ENCODE measurements around the gene SSBP4.
A peak's percentile ranks its signal among the peaks of the same experiment; 100 is the strongest.

SSBP4 gene

DNA sequence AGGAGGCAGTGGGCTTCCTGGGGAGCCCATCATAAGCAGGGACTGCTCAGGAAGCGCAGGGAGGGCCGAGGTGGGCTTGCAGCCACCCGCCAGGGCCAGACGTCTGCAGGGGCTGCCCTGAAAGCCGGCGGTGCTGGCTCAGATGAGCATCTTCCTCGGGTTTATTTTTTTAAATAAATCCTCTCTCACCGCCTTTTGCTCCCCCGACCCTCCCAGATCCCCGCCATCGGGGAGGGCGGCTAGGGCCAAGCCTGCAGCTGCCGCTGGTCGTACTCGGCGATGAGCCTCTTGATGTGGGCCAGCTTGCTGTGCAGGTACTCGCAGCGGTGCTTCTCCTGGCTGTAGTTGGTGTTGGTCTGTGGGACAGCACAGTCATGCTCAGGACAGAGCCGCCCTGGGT is 25.3 kb downstream of the SSBP4 start:
- no peak for DNase-seq (ENCODE audit: low spot score)

DNA sequence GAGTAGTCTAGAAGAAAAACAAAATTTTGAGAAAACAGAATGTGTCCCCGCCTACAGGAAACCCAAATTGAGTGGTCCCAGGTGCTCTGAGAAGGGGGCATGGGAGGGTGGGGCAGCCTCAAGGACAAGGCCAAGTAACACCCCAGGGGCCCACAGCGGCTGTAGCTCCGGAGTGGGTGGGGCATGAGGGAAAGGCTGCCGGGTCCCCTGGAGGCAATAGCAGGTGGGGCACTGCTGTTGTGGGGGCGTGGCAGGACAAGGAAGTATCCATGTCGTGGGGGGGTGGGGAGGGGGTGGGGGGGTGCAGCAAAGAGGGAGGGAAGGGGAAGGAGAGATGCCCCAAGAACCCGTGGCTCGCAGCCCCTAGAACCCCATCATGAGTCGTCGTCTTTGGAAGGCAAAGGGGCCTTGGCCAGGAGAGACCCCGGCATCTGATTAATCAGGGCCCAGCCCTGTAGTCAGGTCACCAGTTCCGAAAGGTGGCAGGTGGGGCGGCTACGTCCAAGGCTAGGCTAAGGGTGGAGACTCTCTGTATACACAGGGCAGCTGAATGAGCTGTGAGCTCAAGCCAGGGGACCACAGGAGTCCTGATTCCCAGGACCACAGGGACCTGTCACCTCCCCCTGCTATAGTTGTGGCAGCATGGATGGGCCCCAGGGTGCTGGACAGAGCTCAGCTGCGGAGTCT is 26.2 kb downstream of the SSBP4 start:
- no peak for DNase-seq (ENCODE audit: low spot score)

DNA sequence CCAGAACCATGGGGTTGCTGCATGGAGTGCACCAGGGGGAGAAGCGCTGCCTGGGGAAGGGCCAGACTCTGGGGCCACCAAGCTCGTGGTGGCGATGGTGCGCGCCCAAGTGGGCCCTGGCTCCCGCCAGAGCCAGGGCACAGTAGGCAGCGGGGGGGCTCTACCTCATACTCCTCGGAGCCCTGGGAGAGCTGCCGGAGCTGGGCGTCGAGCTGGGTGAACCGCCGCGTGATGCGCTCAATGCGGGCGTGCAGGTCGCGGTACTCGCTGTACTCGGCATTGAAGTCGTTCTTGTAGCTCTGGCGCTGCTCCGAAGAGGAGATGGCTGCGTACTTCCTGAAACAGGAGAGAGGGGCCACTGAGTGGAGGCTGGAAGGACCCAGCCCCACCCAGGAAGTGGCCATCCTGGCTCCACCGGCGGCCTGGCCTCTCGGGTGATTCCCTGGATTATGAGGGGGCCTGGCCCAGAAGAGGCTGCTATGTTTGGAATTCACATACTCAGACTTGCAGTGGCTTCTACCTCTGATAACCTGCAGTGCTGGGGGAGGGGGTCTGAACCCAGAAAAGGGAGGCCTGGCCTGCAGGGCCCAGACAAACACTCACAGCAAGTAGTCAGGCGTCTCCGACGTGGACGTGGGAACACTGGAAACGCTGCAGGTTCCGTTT is 27.1 kb downstream of the SSBP4 start:
- no peak for DNase-seq (ENCODE audit: low spot score)

DNA sequence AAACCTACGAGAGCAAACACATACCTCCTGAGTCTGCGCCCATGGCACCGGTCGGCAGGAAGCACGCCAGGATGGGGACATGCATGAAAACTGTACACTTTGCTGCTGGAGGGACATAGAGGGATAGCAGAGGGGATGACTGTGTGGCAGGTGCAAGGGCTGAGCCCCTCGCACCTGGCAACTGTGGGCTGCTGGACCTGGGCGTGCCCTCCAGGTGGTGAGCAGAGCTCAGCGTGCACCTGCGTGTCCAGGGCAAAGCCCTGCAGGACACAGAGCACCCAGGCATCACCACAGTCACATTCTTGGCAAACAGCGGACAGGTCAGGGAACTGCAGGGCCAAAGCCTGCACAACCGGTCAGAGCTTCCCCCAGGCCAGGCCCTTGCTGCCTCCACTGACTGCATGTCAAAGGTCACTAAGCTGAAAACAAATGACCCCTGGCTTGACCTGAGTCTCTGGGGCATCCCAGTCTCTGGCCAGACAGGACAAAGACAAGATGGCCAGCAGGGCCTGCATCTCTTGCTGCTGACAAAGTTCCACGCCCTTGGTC is 27.7 kb downstream of the SSBP4 start:
- DNase-seq (ENCODE audit: low spot score), result no peak

DNA sequence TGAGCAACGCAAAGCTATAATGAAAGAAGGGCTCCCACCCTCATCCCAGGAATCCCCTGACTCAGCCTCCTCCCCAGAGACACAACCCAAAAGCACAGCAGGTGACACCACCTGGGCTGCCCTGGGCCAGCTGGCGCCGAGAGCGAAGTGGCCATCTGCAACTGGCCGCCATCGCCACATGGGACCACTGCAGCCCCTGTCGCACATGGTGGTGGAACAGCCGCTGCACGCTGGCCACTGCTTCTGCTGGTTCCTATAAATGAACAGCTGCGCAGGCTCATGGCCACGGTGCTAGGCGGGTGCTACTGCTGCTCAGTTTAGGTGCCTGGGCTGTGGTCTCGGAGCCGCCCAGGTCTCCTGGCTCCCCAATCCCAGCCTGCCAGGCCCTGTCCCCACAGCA is 30.4 kb downstream of the SSBP4 start:
- DNase-seq (ENCODE audit: low spot score), result no peak

DNA sequence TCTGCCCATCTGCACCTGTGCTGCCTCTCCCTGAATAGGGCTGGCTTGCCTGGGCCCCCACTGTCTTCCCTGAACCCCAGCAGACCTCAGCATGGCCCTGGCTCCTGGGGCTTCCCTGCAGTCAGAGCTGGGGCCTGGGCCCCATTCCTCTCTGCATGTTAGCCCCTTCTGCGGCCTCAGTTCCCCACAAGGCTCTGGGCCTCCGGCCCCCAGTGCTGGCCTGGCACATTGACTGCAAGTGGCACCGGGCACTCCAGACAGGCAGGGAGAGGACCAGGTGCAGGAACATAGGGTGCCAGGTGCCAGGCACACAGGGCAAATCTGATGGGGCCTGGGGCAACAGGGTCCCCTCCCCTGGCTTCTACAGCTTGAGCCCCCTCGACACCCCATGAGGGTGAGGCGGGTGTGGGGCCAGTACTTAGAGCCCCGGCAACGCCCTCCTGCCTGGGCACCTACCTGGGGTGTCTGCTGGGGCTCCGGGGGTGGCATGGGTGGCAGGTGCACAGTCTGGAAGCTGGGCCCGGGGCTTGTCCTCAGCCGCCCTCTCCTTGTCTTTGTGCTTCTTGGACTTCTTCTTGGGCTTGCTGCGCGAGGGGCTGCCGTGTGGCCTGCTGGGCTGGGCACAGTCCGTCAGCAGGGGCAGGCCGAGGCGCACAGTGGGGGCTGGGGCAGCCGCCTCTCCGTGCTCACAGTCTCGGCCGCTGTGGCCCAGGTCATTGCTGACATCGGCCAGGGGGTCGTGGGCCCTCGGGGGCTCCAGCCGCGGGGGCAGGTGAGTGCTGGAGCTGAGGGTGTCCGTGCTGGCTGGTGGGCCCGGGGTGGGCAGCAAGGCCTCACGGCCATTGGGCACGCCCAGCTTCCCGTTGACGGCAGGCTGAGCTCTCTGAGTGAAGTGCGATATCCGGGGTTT is 31.1 kb downstream of the SSBP4 start:
- no peak for DNase-seq (ENCODE audit: low spot score)

DNA sequence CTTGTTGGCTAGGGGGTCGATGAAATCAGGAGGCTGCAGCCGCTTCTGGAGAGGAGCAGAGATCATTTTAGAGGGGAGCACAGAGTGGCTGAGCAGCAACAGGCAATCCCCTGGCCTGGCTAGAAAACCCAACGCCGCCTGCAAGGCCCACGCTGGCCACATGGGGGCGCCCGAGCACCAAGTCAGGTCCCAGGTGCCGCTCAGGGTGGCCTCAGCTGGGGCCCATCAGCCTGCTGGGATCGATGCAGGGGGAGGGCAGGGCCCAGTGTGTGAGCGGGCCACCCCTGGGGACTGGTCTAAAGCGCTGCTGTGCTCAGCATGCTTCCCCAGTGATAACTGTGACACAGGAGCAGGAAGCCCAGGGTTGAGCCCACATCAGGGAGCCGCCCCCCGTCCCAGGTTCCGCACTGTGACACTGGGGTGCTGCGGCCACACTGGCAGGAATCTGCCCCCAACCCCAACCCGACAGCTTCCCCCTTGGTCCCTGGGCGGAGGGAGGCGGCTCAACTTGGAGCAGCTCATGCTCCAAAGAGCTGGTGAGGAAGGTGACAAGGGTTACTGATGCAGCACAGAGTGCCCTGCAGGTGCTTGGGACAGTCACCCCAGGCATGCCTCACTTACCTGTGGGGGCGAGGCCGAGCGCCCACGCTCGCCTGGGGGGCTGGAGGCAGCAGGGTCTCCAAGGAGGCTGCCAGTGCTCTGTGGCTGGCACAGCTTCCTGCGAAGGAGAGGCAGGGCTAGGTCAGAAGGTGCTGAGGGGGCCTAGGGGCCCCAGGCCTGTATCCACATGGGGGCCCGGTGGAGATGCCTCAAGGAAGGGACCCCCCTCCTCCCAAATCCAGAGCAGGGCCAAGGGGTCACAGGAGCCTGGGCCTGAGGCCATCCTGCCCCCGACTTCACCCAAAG is 32.0 kb downstream of the SSBP4 start:
- peak; percentile 56 for DNase-seq (ENCODE audit: low spot score)

DNA sequence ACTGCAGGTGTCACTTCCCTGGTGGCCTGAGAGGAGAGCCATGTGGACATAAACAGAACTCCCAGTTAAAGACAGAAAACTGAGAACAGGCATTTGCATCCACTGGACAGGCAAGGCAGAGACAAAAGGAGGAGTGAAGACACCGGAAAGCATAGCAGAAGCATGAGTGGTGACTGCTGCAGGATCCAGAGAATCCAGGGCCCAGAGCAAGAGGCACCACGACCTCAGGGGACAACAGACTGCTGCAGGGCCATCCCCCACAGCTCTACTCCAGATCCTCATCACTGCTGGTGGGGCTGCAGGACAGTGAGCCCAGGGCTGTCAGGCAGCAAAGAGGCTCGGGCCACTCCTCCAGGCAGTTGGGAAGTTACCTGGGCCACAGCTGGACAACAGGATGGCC is 33.2 kb downstream of the SSBP4 start:
- no peak for DNase-seq (ENCODE audit: low spot score)

DNA sequence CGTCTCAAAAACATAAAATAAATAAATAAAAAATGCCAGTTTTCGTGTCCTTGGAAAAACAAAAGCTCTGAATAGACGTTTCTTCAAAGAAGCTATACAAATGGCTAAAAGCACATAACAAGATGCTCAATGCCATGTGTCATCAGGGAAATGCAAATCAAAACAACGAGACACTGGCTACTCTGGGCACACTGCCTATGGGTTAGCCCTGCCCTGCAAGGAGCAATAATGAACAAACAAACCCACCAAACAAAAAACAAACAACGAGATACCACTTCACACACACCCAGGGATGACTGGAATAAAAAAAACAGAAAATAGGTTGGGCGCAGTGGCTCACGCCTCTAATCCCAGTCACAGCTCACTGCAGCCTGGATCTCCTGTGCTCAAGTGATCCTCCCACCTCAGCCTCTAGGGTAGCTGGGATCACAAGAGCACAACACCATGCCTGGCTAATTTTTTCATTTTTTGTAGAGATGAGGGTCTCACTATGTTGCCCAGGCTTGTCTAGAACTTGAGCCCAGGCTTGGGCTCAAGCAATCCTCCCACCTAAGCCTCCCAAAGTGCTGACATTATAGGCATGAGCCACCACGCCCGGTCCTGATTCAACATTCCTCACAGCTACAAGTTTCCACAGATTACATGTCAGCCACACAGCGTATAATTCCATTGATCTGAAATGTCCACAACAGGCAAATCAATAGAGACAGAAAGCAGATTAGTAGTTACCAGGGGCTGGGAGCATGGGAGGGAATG is 34.2 kb downstream of the SSBP4 start:
- DNase-seq (ENCODE audit: low spot score), result peak; percentile 44

DNA sequence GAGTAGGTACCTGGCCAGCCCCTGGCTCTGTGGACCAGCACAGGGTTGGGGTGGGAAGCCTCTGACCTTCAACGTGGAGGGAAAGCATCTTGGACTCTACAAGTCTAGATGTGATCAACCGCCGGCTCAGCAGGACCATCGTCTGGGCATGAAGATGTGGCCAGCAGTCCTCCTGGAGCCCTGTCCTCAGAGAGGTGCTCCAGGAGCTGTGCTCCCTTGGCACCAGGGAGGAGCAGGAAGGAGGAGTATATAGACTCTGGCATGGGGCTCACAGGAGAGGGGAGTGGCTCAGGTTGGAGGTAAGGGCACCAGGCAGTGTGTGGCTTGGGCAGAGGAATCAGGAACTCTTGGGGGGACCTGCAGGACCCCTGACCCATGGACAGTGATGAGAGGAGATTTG is 37.1 kb downstream of the SSBP4 start:
- DNase-seq (ENCODE audit: low spot score), result no peak

DNA sequence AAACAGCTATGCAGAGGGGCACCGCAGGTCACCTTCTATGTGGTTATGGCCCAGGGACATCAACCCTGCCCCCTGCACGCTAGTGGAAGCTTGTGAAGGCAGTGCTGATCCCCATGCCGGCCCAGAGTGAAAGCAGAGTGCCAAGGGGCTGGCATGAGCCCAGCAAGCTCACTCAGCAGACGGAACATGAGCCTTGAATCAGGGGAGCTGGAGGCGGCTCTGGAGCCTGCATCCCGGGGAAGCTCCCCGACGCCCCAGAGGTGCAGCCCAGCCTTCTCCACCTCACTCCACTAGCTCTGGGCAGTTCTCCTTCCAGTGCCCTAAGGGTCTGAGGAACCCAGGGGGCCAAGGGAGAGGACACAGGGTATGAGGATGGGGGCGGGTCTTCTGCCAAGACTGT is 37.8 kb downstream of the SSBP4 start:
- no peak for DNase-seq (ENCODE audit: low spot score)

DNA sequence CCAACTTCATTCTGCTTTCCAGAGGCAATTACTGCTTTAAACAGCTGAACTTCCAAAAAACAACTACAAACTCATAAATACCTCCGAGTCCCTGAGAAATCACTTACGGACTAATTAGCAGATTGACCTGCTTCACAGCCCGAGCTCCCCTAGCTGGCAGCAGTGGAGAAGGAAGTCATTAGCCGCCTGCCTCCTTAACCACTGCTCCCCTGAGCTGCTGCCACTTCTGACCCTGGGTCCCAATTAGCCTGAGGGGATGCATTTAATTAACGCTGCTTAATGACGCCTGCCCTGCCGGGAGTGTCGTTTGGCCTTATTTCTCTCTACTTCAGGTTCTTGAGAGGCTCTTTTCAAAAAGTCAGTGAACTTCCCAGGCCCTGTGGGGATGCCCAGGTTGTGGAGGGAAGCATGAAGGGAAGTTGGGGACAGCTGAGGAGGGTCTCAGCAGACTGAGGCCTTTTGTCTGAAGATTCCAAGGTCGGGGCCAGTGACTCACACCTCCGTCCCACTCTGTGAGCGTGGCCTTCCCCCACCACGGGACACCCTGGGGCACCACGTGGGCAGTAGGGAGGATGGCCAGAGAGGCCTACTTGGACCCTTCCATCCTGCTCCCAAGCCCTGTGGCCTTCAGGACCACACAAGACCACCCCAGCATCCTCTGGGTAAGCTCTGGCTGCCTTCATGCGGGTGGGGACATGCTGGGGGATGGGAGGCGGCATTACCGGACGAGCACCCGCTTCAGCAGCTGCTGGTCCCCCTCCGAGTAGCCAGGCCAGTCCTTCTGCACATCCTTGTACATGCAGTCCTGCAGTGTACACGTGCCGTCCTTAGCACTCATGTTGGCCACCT is 38.5 kb downstream of the SSBP4 start:
- DNase-seq (ENCODE audit: low spot score), result no peak

DNA sequence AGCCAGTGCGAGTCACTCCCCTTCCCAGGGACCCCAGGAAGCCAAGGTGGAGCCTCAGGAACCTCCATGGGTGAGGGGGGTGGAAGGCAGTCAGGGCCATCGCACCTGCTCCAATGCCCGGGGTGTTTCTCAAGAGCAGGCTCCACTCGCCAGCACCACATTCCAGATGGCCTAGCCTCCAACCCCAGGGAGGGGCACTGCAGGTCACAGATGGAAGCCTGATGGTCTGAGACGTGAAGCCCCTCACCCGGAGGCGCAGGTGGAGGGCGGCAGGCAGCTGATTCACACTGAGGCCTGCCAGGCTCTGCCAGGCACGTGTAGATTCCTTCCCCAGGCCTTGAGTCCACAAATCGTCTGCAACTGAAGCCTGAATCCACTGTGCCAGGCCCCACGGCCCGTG is 41.7 kb downstream of the SSBP4 start:
- no peak for DNase-seq (ENCODE audit: low spot score)

DNA sequence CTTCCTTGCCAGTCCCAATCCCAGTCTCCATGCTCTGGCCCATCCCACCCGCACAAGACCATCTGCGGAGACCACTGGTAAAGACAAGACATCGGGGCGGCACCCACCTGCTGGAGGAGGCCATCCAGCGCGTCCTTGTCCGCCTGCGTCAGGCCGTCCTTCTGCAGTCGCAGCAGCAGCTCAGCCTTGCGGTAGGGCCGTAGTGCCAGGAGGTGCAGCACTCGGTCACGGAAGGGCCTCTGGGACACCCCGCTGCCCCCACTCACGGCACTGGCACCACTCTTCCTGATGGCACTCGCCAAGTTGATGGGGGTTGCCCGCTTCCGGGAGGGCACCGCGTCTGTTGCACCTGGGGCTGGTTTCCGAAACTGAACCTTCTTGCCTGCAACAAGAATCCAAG is 42.3 kb downstream of the SSBP4 start:
- no peak for DNase-seq (ENCODE audit: low spot score)

DNA sequence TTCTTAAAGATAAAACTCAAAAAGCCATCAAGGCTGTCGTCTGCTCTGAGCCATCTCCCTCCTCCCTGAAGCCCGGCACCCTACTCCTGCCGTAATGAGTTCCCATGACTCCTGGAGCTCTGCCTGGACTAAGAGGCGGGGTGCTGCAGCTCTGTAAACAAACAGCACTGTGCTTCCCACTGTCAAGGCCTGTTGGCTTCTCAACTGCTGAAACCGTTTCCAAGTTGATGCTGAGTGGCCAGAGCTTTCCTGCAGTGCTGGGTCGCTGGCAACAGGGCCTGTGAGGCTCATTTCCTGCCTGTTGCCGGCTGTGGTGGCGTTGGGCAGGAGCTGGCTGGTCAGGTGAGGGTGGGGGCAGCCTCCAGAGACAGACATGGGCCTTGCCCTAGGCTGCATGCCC is 45.4 kb downstream of the SSBP4 start:
- no peak for DNase-seq (ENCODE audit: low spot score)

DNA sequence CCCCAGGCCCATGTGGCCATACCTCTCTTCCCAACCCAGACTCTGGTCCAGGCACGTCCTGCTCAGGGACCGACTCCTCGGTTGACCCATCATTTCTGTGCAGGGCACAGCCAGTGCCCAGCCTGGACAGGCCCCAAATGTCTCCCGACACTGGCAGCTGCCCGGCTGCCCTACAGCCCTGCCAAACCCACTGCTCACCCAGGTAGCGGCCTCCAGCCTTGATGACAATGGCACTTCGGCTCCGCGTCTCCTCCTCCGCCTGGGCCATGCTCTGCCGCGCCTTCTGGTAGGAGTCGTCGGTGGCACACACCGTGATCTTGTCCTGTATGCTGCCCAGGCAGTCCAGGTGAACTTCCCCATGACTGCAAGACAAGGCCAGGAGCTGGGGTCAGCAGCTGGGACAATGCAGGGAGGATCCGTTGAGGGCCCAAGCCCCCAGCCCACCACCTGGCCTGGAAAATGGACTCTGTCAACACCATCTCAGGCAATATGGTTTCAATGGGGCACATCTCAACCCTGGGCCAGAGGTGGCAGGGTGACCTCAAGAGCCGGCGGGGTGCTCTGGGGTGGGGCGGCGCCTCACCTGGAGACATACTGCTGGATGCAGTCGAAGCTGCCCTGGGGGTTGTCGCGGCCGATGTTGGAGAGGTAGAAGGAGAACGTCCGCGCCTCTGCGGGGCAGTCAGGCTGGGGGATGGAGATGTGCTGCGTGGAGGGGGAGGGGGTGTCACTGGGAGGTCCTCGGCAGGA is 46.2 kb downstream of the SSBP4 start:
- no peak for DNase-seq (ENCODE audit: low spot score)

DNA sequence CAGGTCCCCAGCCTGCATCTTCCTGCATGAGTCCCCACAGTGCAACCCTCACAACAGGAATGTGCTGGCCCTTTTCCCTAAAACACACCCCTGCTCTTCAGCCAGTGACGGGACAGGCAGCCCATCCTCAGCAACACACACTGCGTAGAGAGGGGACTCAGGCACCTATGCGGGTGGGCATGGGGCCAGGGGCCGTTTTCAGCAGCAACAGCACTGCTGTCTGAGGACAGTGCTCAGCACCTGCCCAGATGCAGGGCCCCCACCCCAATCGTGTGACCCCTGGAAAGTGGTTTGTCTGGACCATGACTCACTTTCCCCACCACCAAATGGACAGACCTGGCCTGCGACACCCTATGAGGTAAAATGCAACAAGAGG is 46.8 kb downstream of the SSBP4 start:
- DNase-seq (ENCODE audit: low spot score), result no peak

DNA sequence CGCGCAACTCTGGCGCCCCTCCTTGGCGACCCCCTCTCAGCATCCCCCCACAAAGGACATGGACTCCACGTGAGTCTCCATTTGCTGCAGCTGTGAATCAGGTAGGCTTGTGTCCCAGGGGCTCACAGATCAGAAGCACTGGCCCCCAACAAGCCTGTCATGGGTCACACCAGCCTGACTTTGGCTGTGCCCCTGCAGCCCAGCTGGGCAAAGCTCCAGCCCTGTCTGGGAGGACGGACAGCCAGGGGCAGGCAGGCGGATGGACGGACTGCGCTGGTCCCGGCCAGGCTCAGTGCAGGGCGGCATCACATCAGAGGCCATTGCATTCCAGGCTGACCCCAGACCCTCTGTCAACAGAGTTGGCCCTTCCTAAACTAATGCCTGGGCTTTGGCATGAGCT is 47.2 kb downstream of the SSBP4 start:
- DNase-seq (ENCODE audit: low spot score), result no peak

DNA sequence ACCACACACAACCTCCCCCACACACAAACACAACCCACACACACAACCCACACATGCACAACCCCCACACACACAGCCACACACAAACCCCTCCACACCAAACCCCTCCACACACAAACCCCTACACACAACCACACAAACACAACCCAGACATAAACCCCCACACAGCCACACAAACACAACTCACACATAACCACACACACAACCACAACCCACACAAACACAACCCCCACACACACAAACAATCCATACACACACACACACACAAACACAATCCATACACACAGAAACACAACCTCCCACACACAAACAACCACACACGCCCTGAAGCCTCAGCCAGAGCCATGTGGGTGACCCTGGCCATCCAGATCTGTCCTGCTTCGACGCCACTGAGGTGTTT is 48.8 kb downstream of the SSBP4 start:
- DNase-seq (ENCODE audit: low spot score), result no peak
